Omental fat pad (tissue), 4 donors: ENCODE measurements around the gene PCED1B. TPM values are rescaled to one million over a fixed set of nuclear protein-coding genes. Genes with fewer than 3 reads are reported as not detected.

ENCODE experiments used
- ATAC-seq: fragments of 150-250 bp; one replicate; pipeline ENCODE4 v1.9.1; 2016; ENCODE audit warnings: mild to moderate bottlenecking, moderate library complexity; ENCODE audit not compliant: low FRiP score
- DNase-seq: peaks from one replicate; pipeline ENCODE4 v3.0.0-alpha.2; 2019; ENCODE audit warnings: low spot score
- small RNA-seq: library from RNA; depleted of rRNA; stranded (forward); fragments of <200 nt; gene quantifications from one replicate; pipeline ENCODE3, GENCODE V24; 2016
- total RNA-seq, 4 donors: library from RNA; depleted of rRNA; stranded (reverse); fragments of >200 nt; gene quantifications; one replicate each; pipeline ENCODE4 v1.1.0, GENCODE V29; 2016
- TF ChIP-seq, protein P1 (sequence below), 3 donors: fragments of 450-650 bp; IDR thresholded peaks; one replicate each; pipeline ENCODE4 v1.5.1; 2016 to 2017; ENCODE audit warnings: antibody characterized with exemption in 3 of 3, mild to moderate bottlenecking in 3 of 3, moderate library complexity in 2 of 3

Gene PCED1B
- total RNA-seq, 4 donors from 2014 or later: 1.9 to 5.7 (median 3.8) TPM

DNA sequence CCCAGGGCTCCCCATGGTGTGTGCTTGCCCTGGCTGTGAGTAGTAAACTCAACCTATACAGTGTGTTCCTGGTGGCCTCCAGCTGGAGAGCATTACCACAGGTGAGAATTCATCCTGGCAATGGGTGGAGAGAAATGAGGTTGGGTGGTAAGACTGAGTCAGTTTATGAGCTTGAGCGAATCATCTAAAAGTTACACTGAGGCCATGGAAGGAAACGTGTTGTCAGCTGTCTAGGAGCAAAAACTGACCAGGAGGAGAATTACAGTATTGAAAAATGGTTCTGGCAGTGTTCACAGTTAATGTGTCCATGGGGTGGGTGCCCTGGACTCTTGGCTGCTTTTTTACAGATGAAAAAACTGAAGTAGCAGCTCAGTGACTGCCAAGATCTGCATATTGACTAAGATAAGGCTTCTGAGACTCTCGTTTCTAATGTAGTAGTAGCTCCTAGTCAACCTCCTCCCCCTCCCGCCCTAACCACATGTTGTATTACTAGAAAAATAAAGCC, 202.3 kb downstream of the PCED1B start:
- TF ChIP-seq, protein P1, sequence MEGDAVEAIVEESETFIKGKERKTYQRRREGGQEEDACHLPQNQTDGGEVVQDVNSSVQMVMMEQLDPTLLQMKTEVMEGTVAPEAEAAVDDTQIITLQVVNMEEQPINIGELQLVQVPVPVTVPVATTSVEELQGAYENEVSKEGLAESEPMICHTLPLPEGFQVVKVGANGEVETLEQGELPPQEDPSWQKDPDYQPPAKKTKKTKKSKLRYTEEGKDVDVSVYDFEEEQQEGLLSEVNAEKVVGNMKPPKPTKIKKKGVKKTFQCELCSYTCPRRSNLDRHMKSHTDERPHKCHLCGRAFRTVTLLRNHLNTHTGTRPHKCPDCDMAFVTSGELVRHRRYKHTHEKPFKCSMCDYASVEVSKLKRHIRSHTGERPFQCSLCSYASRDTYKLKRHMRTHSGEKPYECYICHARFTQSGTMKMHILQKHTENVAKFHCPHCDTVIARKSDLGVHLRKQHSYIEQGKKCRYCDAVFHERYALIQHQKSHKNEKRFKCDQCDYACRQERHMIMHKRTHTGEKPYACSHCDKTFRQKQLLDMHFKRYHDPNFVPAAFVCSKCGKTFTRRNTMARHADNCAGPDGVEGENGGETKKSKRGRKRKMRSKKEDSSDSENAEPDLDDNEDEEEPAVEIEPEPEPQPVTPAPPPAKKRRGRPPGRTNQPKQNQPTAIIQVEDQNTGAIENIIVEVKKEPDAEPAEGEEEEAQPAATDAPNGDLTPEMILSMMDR (IDR thresholded peaks at IDR 0.05): no peak
- ATAC-seq (peak; percentile 12), DNase-seq (no peak)

GRCh38 chr12:47282206-47282605, 202.8 kb downstream of the PCED1B start:
- ATAC-seq (no peak), DNase-seq (no peak)
- TF ChIP-seq, protein P1 (IDR thresholded peaks at IDR 0.05): no peak

Small RNAs within 50 kb of the gene (small RNA-seq; reads per million reads assigned to genes)
- not detected for gene MIR4698

Other genes with a start within 250 kb of the PCED1B start
- gene AMIGO2, start 338 bp downstream of the PCED1B start, total RNA-seq: 10 to 100 TPM in 2 of 4 donors, 1 to 10 TPM in 2; 5.8 to 17.8 (median 13.4) TPM